GM23248 (cell line): ENCODE measurements around the gene VPS4A. TPM values are rescaled to one million over a fixed set of nuclear protein-coding genes. Genes with fewer than 3 reads are reported as not detected.

Experiments used
- DNase-seq: peaks from one replicate; pipeline ENCODE4 v3.0.0-alpha.2; 2015
- H2AFZ ChIP-seq: fragments of 200-600 bp; sonication (generic); 2 replicates; pipeline ENCODE4 v1.6.1; 2016; ENCODE audit warnings: antibody characterized with exemption
- H3F3A ChIP-seq: fragments of 200-600 bp; sonication (generic); 2 replicates; pipeline ENCODE4 v1.6.1; 2016; ENCODE audit warnings: mild to moderate bottlenecking, antibody characterized with exemption, mixed run types; ENCODE audit not compliant: insufficient read depth
- H3K27ac ChIP-seq: fragments of 200-600 bp; sonication (generic); 2 replicates; pipeline ENCODE4 v1.5.1; 2016; ENCODE audit warnings: mild to moderate bottlenecking
- H3K27me3 ChIP-seq: fragments of 200-600 bp; sonication (generic); replicated peaks from 2 replicates; pipeline ENCODE4 v1.6.1; 2016; ENCODE audit warnings: mild to moderate bottlenecking; ENCODE audit not compliant: insufficient read depth
- H3K36me3 ChIP-seq: fragments of 200-600 bp; sonication (generic); 2 replicates; pipeline ENCODE4 v1.6.1; 2016; ENCODE audit warnings: low read depth, mild to moderate bottlenecking
- H3K4me1 ChIP-seq: fragments of 200-600 bp; sonication (generic); 2 replicates; pipeline ENCODE4 v1.6.1; 2016; ENCODE audit warnings: mild to moderate bottlenecking; ENCODE audit not compliant: insufficient read depth
- H3K4me2 ChIP-seq: fragments of 200-600 bp; sonication (generic); one replicate; pipeline ENCODE4 v1.6.1; 2016; ENCODE audit warnings: mild to moderate bottlenecking; ENCODE audit not compliant: unreplicated experiment
- H3K4me3 ChIP-seq: fragments of 200-600 bp; sonication (generic); 2 replicates; pipeline ENCODE4 v1.5.1; 2016; ENCODE audit warnings: mild to moderate bottlenecking
- H3K79me2 ChIP-seq: fragments of 200-600 bp; sonication (generic); 2 replicates; pipeline ENCODE4 v1.6.1; 2016; ENCODE audit warnings: mild to moderate bottlenecking; ENCODE audit not compliant: insufficient read depth
- H3K9ac ChIP-seq: fragments of 200-600 bp; sonication (generic); 2 replicates; pipeline ENCODE4 v1.6.1; 2016; ENCODE audit warnings: mild to moderate bottlenecking
- H3K9me2 ChIP-seq: fragments of 200-600 bp; sonication (generic); 2 replicates; pipeline ENCODE4 v1.6.1; 2016; ENCODE audit warnings: mixed run types, mild to moderate bottlenecking, moderate library complexity; ENCODE audit not compliant: insufficient read depth
- H3K9me3 ChIP-seq: fragments of 200-600 bp; sonication (generic); one replicate; pipeline ENCODE4 v1.6.1; 2017; ENCODE audit warnings: low read depth
- H4K20me1 ChIP-seq: fragments of 200-600 bp; sonication (generic); 2 replicates; pipeline ENCODE4 v1.6.0; 2016; ENCODE audit not compliant: insufficient read depth
- EZH2 ChIP-seq: fragments of 200-600 bp; sonication (generic); IDR thresholded peaks from 2 replicates; pipeline ENCODE4 v1.6.1; 2018; ENCODE audit warnings: antibody characterized with exemption, mild to moderate bottlenecking; ENCODE audit not compliant: insufficient read depth, poor library complexity, severe bottlenecking
- EZH2phosphoT487 ChIP-seq: fragments of 200-600 bp; sonication (generic); IDR thresholded peaks from 2 replicates; pipeline ENCODE4 v1.6.1; 2018; ENCODE audit warnings: antibody characterized with exemption, moderate library complexity, mild to moderate bottlenecking, low read depth; ENCODE audit not compliant: insufficient read depth
- WGBS, 2 experiments: methylation state at CpG; one replicate each; pipeline ENCODE4 v1.1.6; 2015 to 2017; ENCODE audit warnings: low lambda C conversion rate in 2 of 2, low coverage in 1 of 2; ENCODE audit errors: missing lambda C conversion rate in 2 of 2; 5-methylcytosine and 5-hydroxymethylcytosine counted together
- in situ Hi-C: fragments of 300-500 bp; cut with MboI; formaldehyde crosslinking; loops from 2 replicates; pipeline ENCODE4 v1.15.0; 2020
- polyA plus RNA-seq: library from polyadenylated mRNA; unstranded; fragments of >200 nt; fragmentation: Nextera tagmentation; extraction: Ambion mirVana; gene quantifications from 2 replicates; pipeline ENCODE4 v1.2.1, GENCODE V29; 2016
- total RNA-seq: library from RNA; depleted of rRNA; stranded (reverse); fragments of >200 nt; shearing (Covaris generic); gene quantifications from 2 replicates; pipeline ENCODE4 v1.2.3, GENCODE V29; 2014

The VPS4A gene
- total and polyA plus RNA-seq, 2 experiments from 2014 or later: 36.5 to 43.8 TPM

DNA sequence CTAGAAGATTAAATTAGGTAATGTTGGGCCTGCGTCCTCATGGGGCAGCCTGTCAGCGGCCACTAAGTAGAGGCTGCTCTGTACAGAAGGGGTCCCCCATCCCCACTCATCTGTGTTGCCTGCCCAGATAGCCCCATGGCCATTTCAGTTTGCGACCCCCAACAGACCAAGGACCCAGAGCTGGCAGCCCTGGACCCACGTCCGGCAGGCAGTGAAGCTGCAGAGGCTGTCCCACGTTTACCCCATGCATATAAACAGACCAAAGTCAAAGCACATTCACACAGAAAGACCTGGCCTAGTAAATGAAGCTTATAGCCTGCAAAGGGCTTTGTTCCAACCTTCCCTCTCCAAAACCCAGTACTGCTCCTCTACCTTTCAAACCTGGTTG lies 14.6 kb downstream of the VPS4A start:
- H3K4me2 ChIP-seq: peak overlapping the region; percentile 15
- H3K79me2 ChIP-seq: peaks cover 89% of the 10 kb centered on the region
- no peak overlapping the region for H3K4me3 ChIP-seq

DNA sequence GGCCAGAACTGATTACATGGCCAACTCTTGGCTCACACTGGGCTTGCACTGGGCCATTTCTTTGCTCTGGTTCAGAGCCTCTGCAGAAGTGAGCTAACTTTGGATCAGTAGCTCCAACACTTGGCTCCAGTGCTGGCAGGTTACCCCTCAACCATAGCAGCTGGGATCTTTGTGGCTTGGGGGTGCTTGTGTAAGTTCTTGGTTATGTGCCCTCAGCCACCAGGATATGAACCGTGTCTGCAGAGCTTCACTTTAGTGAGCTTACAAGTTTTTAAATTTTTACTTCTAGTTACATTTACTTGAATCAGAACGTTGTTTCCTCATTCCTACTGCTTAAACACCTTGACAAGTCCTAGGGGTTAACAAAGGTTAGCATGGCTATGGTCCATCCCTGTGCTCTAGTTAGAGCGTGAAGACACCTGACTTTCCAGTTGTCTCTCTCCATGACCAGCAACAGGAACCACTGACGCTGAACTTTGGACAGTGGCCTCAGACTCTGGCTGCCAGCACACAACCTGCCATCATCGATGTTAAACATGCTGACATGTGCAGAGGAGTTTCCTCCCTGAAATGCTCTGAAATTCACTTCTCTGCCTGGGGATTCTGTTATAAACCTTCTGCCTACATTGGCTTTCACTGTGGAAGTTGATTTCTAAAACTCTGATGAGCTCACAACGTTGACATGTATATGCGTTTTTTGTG lies 15.2 kb downstream of the VPS4A start:
- in situ Hi-C loops: no loop called here
- Histone ChIP-seq H3K4me2 (peak overlapping the region; percentile 15), H3K9me3 (no peaks in the 10 kb centered on the region), H2AFZ (no peak overlapping the region), H3K4me3 (peak overlapping the region; percentile 36; the same call in 1 of the 2 replicates), H3K4me1 (peaks cover 28% of the 10 kb centered on the region), H3K27me3 (no peaks in the 10 kb centered on the region), H3K9ac (peak overlapping the region; percentile 5; the same call in 1 of the 2 replicates), H3F3A (peaks cover 31% of the 10 kb centered on the region), H3K9me2 (no peaks in the 10 kb centered on the region), H3K27ac (no peak overlapping the region), H3K79me2 (peaks cover 84% of the 10 kb centered on the region), H3K36me3 (peaks cover 29% of the 10 kb centered on the region), H4K20me1 (no peaks in the 10 kb centered on the region; the same call in 1 of the 2 replicates)
- no peak for DNase-seq
- TF ChIP-seq EZH2 (no peak), EZH2phosphoT487 (no peak)
- 64 to 66% methylated on average over 7 of the region's 7 CpGs for WGBS, 2 experiments

More for the DNA sequence above, 14.6 kb downstream of the VPS4A start:
- no peaks in the 10 kb centered on the region; the same call in 1 of the 2 replicates for H4K20me1 ChIP-seq
- 91 to 92% methylated on average over 6 of the region's 6 CpGs for WGBS, 2 experiments
- in situ Hi-C loops: no loop called here
- H3K27ac ChIP-seq: no peak overlapping the region
- no peaks in the 10 kb centered on the region for H3K27me3 ChIP-seq
- DNase-seq: no peak
- H3K9ac ChIP-seq: no peak overlapping the region
- no peaks in the 10 kb centered on the region for H3K9me2 ChIP-seq
- no peaks in the 10 kb centered on the region for H3K9me3 ChIP-seq
- no peak for TF ChIP-seq EZH2
- no peak for TF ChIP-seq EZH2phosphoT487
- no peak overlapping the region for H2AFZ ChIP-seq
- H3K36me3 ChIP-seq: peaks cover 33% of the 10 kb centered on the region
- H3F3A ChIP-seq: peaks cover 31% of the 10 kb centered on the region
- H3K4me1 ChIP-seq: peaks cover 25% of the 10 kb centered on the region

DNA sequence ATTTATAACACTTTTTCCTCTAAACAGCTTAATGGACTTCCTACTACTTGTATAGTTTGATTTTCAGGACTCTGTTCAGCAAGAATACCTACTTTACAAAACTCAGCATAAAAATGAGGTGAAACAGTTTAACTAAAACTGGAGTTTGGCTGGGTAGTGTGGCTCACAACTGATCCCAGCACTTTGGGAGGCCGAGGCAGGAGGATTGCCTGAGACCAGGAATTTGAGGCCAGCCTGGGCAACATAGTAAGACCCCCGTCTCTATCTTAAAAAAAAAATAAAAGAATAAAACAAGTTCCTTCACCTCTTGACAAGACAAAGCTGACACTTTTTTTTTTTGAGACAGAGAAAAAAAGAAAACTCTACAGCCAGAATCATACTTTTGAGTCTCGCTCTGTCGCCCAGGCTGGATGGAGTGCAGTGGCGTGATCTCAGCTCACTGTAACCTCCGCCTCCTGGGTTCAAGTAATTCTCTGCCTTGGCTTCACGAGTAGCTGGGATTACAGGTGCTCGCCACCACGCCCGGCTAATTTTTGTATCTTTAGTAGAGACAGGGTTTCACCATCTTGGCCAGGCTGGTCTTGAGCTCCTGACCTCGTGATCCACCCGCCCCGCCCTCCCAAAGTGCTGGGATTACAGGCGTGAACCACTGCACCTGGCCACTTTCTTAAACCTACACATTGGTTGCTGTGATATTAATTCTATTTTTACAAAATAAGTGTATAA lies 16.6 kb downstream of the VPS4A start:
- no peak for DNase-seq
- in situ Hi-C loops: no loop called here
- Histone ChIP-seq H3K27ac (0 out of 2 replicates have a peak overlapping the region, but pooled peaks have one; percentile 0), H4K20me1 (no peaks in the 10 kb centered on the region; the same call in 1 of the 2 replicates), H3K4me3 (peak overlapping the region; percentile 77; the same call in 1 of the 2 replicates), H3F3A (peaks cover 33% of the 10 kb centered on the region), H3K27me3 (no peaks in the 10 kb centered on the region), H3K4me2 (peak overlapping the region; percentile 81), H3K36me3 (peaks cover 23% of the 10 kb centered on the region), H3K9ac (no peak overlapping the region), H3K4me1 (peaks cover 28% of the 10 kb centered on the region), H2AFZ (no peak overlapping the region), H3K9me2 (no peaks in the 10 kb centered on the region), H3K79me2 (peaks cover 84% of the 10 kb centered on the region), H3K9me3 (no peaks in the 10 kb centered on the region)
- 89 to 90% methylated on average over 13 to 14 of the region's 14 CpGs for whole genome bisulfite sequencing, 2 experiments
- no peak for TF ChIP-seq EZH2
- TF ChIP-seq EZH2phosphoT487: no peak

DNA sequence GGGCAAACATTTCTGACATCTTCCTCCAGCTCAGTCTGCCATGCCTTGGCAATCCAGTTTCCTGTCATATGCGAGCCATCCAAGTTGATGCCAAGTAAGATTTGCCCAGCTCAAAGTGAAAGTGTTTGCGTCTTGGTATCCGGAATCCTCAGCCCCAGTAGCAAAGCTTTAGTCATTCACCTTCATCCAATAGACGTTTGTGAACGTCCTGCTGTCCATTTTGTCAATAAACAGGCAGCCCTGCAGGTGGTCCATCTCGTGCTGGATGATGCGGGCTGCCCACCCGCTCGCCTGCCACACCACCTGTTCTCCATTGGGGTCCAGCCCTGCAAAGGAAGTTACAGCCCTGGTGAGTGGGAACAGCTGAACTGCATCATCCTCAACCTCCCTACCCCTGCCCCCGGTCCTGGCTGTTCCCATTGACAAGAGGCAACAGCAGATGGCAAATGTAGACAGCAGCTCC lies 17.7 kb downstream of the VPS4A start:
- DNase-seq: peak; percentile 54
- H3K4me1 ChIP-seq: peaks cover 28% of the 10 kb centered on the region
- 0 out of 2 replicates have a peak overlapping the region, but pooled peaks have one; percentile 0 for H3K27ac ChIP-seq
- no peaks in the 10 kb centered on the region for H3K9me2 ChIP-seq
- H3K27me3 ChIP-seq: no peaks in the 10 kb centered on the region
- H3K36me3 ChIP-seq: peaks cover 24% of the 10 kb centered on the region
- H3K4me3 ChIP-seq: peak overlapping the region; percentile 77
- H2AFZ ChIP-seq: no peak overlapping the region
- in situ Hi-C loops: no loop called here
- 41 to 45% methylated on average over 10 of the region's 10 CpGs for WGBS, 2 experiments
- H3K9ac ChIP-seq: peak overlapping the region; percentile 86
- peak overlapping the region; percentile 81 for H3K4me2 ChIP-seq
- TF ChIP-seq EZH2 (no peak), EZH2phosphoT487 (no peak)
- peaks cover 27% of the 10 kb centered on the region for H3F3A ChIP-seq
- no peaks in the 10 kb centered on the region; the same call in 1 of the 2 replicates for H4K20me1 ChIP-seq
- no peaks in the 10 kb centered on the region for H3K9me3 ChIP-seq
- peaks cover 86% of the 10 kb centered on the region for H3K79me2 ChIP-seq
